ENCODE results near the gene DPH2.

GRCh38 chr1:43968348-43968948 is 1.4 kb upstream of the DPH2 start:
- TF ChIP-seq CTCF (IDR thresholded peaks at IDR 0.05) (no peak), POLR2A (IDR thresholded peaks at IDR 0.05) (no peak)

Data from thyroid gland (tissue), 4 donors.